HG03439 (cell line): ENCODE results near the gene CFAP299.
A peak's percentile ranks its signal among the peaks of the same experiment; 100 is the strongest.
"Not testable (repeated sequence)": the region's sequence is repeated elsewhere in the genome, so short reads cannot be mapped to it uniquely, and the experiment has no call there.

Experiments used
- ATAC-seq: cut with Tn5 transposase; IDR thresholded peaks from one replicate; pipeline ENCODE4 v1.9.1; 2021; ENCODE audit warnings: mild to moderate bottlenecking, moderate library complexity; ENCODE audit not compliant: unreplicated experiment

CFAP299 gene

DNA sequence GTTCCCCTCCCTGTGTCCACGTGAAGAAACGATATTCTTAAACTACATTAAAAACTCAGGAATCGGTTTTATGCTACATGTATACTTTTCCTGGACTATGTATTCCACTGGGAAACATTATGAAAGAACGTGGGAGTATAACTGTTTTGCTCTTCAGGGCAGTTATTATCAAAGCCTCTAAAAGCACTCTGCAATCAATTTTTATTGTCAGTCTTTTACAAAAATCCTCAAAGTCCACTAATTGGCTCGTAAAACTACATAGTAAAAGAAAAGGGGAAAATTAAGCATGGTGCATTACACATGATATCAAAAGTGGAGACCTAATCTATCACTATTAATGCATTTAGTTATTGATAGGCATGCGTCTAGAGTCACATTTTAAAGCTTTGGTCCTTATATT is 11.4 kb upstream of the CFAP299 start:
- ATAC-seq, result no peak

DNA sequence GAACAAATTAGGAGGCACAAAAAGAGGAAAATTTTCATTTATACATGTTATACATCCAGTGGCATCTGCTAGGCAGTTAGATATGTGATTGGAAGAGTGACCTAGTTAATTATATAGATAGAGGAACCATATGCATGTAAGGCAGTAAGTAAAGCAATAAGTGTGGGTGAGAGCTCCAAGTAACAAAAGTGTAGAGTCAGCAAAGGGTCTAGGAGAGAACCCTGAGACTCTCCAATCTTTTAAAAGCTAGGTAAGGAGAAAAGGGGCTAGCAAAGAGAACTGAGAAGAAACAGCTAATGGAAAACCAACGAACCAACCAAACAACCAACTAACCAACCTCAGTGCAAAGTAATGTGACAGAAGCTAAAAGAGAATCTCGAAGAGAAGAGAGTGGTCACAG is 3.8 kb upstream of the CFAP299 start:
- ATAC-seq, result no peak

DNA sequence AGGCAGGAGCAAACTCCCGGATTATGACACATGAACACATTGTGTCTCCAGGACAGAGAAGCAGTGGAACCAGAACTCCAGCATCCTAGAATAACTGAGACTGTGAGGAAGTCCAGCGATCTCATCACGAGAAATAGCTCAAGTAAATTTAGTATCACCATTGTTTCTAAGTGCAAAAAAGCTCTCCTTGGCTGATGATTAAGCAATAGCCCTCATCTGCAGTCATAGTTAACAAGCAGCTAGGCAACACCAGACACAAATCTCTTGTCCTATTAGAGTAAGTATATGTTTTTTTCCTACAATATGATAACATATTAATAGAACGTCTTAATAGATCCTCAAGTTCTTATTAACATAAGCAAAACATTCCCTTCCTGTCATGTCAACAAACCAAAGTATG is 2.4 kb upstream of the CFAP299 start:
- ATAC-seq, result no peak

DNA sequence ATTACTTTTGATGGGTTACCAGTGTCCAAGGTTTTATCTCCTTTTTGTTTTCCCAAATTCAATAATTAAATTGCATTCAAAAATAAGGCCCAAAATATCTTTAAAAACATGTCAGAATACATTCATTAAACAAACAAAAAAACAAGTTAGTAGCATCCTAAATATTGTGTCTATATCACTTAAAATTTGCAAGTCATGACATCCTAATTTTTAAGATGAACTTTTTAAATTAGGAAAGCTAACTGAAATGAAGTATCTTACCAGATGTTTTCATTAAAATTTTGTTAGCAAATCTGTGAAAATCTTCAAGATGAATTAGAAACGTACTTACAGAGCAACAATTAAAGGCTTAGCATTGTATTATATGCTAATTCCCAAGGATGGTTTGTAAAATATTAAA is 962 bp upstream of the CFAP299 start:
- no peak for ATAC-seq

DNA sequence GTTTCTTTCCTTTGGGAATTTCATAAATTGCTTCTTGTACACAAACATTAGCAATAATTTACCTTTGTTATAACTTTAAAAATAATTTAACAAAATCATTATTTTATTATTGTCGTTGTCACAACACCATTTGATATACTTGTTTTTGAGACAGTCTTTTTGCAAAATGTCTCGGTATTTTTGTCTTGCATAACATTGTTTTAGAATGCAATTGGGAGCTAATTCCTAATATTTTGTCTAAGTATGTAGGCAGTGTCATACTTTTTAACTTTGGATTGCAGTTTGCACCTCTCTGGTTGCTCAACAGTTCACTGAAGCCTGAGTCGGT is 340 bp upstream of the CFAP299 start:
- no peak for ATAC-seq

DNA sequence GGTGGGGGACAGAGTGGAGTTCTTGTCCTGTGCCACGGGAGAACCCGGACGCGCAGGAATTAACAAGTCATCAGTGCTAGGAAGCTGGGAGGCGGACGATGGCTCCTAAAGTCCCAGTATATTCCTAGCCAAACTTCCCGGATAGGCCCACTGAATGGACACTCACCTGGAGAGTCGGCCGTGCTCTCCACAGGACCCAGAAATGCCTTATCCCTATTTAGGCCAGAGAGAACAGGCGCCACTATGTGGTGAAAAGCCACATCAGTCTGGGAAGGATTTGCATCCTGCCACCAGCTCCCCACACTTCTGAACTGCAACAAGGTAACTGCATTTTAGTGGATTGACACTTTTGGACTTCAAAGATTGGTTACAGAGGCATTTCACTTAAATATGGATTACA is 1.1 kb downstream of the CFAP299 start:
- no peak for ATAC-seq

DNA sequence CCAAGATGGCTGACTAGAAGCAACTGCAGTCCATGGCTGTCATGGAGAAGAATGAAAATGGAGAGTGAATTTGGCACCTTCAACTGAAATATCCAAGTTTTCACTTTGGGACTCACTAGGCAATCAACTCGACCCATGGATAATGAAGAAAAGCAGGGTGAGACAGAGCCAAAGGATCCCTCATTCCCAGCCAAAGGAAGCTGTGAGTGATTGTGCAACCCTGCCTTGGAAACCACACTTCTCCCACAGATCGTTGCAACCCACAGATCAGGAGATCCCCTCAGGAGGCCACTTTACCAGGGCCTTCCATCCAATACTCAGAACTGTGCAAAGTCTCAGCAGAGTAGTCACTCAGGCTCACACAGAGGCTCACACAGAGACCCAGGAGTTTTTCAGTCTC is 4.5 kb downstream of the CFAP299 start:
- ATAC-seq, result no peak

DNA sequence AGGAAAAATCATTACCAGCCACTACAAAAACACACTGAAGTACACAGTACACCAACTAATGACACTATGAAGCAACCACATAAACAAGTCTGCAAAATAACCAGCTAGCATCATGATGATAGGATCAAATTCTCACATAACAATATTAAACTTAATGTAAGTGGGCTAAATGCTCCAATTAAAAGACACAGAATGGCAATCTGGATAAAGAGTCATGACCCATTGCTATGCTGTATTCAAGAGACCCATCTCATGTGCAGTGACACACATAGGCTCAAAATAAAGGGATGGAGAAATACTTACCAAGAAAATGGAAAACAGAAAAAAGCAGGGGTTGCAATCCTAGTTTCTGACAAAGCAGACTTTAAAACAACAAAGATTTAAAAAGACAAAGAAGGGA is 7.2 kb downstream of the CFAP299 start:
- ATAC-seq, result not testable (repeated sequence)

DNA sequence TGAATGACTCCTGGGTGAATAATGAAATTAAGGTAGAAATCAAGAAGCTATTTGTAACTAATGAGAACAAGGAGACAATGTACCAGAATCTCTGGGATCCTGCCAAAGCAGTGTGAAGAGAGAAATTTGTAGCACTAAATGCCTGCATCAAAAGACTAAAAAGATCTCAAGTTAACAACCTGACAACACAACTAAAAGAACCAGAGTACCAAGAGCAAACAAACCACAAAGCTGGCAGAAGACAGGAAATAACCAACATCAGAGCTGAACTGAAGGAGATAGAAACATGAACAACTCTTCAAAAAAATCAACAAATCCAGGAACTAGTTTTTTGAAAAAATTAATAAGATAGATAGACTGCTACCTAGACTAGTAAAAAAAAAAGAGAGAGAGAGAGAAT is 8.4 kb downstream of the CFAP299 start:
- ATAC-seq, result no peak

DNA sequence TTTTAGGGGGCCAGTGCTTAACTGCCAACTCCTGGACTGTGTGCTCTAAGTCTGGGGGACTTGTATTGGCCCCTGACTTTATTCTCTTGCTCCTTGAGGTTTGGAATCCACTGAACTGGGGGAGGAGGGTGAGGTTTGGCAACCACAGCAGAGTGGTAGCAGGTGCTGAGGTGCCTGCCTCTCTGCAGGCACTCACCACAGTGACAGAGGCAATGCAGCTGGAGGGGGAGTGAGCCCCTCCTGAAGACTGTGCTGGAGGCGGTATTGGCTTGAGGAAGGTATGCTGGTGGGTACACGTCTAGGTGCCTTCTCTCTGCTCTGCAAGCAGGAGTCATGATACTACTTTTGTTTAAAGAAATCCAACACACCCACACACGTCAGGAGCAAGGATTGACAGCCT is 24.6 kb downstream of the CFAP299 start:
- ATAC-seq, result no peak

DNA sequence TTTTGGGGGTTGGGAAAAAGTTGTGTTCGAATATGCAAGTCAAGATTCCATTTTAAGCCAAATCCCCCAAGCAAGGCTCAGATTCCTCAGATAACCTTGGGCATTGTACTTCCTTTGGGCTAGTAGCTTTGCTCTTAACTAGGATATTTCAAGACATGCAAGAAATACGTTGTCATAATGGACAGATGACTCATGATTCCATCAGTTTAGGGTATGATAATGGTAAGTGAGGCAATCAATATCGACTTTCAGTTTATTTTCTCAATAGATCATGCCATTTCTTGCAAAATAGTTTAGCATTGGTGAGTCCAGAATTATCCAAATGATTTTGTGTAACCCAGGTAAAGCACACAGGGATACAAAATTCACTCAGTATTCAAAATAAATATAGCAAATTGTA is 25.4 kb downstream of the CFAP299 start:
- no peak for ATAC-seq

DNA sequence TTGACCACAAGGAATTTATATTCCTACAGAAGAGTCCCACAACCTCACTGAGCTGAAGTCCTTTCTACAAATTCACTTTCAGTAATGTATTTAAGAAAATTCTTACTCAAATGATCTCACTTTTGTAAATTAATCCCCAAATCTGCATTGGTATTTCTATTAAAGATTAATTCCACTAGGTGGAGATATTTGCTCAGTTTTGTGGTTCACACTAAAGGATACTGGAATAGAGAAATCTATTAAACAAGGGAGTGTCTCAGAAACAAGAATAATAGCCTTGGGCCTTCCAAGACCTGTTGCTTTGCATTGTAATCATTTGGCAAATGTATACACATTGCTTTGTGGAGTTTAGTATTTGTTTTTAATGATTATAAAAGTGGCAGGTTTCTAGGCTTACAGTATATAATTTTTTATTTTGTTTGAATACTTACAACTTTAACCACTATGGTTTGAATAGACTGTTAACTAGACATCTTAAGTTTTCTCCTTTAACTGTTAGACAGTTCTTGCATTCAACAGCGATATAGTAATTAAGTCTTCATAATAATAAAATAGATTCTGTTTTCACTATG is 25.9 kb downstream of the CFAP299 start:
- no peak for ATAC-seq

DNA sequence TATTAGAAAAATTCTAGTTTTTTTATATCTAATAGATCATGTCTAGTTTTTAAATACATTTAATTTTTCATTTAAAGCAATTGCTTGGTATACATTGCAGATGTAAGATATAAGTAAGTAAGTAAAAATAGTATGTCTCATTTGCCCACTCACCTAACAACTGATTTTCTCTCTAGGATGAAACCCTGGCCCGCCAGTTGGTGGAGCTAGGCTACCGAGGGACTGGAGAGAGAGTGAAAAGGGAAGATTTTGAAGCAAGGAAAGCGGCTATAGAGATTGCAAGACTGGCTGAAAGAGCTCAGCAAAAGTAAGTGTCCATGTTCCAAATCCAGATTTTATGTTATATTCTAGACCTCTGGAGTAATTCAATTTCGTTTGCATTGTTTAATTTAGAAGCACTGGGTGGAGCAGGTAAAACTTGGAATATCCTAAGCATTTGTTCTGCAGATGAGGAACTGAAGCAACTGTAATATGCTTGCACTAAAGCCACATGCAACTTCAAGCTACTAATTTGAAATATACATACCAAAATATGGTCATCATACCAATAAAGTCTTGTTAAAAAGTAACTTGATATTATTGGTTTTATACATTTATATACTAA is 27.1 kb downstream of the CFAP299 start:
- ATAC-seq, result no peak

DNA sequence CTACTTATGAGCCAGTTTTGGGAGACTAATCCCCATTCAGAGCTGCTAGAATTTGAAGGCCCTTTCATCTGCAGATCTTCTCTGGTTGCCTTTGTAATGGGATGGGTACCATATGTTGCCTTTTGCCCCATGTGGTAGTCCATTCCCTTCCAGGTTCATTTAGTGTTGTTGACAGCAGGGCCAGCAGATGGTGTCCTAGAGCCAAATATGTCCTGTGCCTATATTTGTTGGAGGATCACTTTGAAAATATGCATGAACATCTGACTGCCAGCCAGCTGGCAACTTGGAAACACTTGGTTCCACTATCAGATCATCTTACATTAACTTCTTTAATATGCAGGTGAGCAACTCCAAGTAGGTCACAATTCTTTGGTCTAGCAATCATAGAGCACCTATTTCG is 30.4 kb downstream of the CFAP299 start:
- peak; percentile 66 for ATAC-seq

DNA sequence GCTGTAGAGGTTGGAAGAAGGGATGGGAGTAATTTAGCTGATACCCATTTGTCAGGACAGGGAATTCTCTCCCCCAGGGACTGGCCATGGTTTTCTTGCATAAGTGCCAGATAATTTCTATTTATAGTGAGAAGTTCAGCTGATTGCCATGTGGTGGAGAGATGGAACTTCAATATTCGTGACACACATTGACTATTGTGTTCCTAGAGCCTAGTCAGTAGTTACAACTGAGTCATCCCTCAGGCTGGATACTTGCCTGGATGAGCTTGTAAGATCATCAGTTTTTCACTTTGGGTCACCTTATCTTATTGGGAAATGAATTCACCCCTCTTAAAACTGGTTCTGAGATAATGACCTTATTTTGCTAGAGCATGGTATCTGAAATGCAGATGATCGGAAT is 32.2 kb downstream of the CFAP299 start:
- ATAC-seq, result no peak

DNA sequence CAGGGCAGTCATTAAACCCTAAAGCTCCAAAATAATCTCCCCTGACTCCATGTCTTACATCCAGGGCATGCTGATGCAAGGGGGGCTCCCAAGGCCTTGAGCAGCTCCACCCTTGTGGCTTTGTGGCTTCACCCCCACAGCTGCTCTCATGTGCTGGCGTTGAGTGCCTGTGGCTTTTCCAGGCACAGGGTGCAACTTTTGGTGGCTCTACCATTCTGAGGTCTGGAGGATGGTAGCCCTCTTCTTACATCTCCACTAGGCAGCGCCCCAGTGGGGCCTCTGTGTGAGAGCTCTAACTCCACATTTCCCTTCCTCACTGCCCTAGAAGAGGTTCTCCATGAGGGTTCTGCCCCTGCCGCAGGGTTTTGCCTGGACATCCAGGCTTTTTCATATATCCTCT is 35.1 kb downstream of the CFAP299 start:
- no peak for ATAC-seq

DNA sequence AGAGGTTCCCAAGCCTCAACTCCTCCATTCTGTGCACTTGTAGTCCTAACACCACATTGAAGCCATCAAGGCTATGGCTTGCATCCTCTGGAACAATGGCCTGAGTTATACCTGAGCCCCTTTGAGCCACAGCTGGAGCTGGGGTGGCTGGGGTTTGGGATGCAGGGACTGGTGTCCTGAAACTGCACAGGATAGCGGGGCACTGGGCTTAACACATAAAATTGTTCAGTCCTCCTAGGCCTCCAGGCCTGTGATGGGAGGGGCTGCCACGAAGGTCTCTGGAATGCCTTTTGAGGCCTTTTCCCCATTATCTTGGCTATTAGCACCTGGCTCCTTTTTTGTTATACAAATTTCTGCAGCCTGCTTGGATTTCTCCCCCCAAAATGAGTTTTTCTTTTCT is 35.5 kb downstream of the CFAP299 start:
- ATAC-seq, result no peak

DNA sequence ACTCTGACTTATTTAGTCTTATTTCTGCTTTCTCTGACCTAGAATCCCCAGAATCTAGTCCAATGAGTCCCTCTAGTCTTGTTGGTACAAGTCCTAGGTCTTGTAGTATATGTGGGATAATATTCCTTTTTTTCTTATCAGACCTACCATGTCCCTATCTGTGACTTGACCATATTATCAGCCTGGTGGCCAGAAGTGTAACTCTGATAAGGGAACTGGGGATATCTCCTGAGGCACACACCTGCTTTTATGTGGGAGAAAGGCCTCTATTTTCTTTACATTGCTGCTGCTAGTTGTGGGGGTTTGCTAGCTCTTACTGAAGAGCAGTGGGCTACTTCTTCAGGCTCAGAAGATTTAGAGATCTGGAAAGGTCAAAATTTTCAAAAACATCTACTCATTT is 38.6 kb downstream of the CFAP299 start:
- ATAC-seq, result no peak

DNA sequence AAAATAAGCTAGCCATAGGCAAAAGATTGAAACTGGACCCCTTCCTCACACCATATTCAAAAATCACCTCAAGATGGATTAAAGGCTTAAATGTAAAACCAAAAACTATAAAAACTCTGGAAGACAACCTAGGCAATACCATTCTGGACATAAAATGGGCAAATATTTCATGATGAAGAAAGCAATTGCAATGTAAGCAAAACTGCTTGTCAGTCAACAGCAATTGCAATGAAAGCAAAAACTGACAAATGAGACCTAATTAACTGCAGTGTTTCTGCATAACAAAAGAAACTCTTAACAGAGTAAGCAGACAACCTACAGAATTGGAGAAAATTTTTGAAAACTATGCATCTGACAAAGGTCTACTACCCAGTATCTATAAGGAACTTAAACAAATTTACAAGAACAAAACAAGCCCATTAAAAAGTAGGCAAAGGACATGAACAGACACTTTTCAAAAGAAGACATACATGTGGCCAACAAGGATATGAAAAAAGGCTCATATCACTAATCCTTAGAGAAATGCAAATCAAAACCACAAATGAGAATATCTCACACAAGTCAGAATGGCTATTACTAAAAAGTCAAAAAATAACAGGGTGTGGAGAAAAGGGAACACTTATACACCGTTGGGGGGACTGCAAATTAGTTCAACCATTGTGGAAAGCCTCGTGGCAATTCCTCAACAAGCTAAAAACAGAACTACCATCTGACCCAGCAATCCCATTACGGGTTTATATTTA is 46.7 kb downstream of the CFAP299 start:
- no peak for ATAC-seq

DNA sequence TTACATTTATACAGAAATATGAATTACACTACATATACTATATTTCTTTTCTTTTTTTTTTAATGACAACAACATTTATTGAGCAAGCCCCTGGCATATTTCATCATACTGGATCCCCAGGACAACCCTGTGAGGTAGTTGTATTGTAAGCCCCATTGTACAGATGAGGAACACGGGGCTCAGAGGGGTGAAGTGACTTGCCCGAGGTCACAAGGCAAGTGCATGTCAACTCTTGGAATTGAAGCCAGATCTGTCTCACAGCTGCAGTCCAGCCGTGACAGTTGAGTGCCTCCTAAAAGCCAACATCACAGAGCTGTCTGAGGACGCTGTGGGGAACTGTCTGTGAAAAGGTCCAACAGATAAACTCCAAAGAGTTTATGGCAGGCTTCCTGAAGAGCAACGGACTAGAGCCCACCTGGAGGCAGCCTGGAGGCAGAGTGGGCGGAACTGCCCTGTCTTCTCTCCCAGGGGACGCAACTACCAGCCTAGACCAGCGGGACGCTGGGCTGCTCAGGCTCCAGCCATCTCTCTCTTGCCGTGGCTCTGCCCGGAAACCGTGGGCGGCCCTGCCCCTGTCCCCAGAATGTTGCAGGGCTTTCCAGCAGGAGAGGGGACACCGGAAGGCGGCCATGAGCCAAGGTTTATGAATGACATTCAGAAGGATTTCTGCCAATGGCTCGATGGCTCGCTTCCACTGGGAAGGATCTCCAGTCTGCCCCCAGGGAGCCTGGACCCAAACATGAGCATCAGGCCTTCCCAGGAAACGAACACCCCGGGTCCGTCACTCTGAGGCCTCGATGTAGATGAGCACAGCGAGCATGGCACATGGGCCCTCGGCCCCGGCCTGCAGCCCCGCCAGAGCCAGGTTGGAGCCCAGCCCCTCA is 50.1 kb downstream of the CFAP299 start:
- no peak for ATAC-seq

DNA sequence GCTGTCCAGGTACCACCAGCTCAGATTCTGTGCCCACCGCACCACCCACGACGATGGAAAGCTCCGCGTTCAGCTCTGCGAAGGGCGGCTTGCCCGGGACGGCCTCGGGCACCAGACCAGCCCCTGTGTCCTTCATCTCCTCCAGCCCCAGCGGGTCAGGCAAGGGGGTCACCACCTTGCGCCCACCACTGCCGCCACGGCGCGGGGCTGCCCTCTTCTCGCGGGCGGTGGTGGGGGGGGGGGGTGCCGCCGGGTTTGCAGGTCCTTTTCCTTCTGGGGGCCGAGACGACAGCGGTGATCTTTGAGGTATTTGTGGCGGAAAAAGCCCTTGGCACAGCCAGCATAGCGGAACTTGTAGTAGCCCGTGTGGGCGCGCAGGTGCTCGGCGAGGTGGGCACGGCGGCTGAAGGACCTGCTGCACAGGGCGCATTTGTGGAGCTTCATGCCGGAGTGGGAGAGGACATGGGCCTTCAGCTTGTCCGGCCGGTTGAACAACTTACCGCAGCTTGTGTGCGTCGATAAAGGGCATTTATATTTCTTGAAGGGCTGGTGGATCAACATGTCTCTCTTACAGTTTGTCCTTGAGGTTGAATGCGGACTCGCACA is 50.9 kb downstream of the CFAP299 start:
- no peak for ATAC-seq
